Measurements from ENCODE around the gene SPN.

GRCh38 chr16:29663807-29664090, 702 bp downstream of the SPN start:
- TF ChIP-seq, protein P1, sequence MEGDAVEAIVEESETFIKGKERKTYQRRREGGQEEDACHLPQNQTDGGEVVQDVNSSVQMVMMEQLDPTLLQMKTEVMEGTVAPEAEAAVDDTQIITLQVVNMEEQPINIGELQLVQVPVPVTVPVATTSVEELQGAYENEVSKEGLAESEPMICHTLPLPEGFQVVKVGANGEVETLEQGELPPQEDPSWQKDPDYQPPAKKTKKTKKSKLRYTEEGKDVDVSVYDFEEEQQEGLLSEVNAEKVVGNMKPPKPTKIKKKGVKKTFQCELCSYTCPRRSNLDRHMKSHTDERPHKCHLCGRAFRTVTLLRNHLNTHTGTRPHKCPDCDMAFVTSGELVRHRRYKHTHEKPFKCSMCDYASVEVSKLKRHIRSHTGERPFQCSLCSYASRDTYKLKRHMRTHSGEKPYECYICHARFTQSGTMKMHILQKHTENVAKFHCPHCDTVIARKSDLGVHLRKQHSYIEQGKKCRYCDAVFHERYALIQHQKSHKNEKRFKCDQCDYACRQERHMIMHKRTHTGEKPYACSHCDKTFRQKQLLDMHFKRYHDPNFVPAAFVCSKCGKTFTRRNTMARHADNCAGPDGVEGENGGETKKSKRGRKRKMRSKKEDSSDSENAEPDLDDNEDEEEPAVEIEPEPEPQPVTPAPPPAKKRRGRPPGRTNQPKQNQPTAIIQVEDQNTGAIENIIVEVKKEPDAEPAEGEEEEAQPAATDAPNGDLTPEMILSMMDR (IDR thresholded peaks at IDR 0.05): no peak
- TF ChIP-seq POLR2A (IDR thresholded peaks at IDR 0.05): no peak
